ENCODE data around the gene ICAM3.

GRCh38 chr19:10332965-10333757 lies 6.3 kb downstream of the ICAM3 start, which contains the start of gene RAVER1:
- TF ChIP-seq CTCF (conservative IDR thresholded peaks at IDR 0.05; ENCODE audit: low read depth, low read length) (no peak), RCOR1 (IDR thresholded peaks at IDR 0.05; ENCODE audit: insufficient replicate concordance, low read length) (no peak), SMC3 (IDR thresholded peaks at IDR 0.05; ENCODE audit: low read depth, low read length) (no peak), POLR2A (IDR thresholded peaks at IDR 0.05; ENCODE audit: low read depth, low read length) (peak; percentile 96), MAFK (IDR thresholded peaks at IDR 0.05; ENCODE audit: low read depth, low read length) (no peak), MXI1 (IDR thresholded peaks at IDR 0.05; ENCODE audit: borderline replicate concordance, low read depth, low read length) (0 out of 2 replicates have a peak, but pooled peaks have one; percentile 23), RAD21 (IDR thresholded peaks at IDR 0.05; ENCODE audit: low read length) (no peak), MAZ (IDR thresholded peaks at IDR 0.05; ENCODE audit: borderline replicate concordance, low read depth, low read length) (peak; percentile 76; the same call in 1 of the 2 replicates), RFX5 (IDR thresholded peaks at IDR 0.05; ENCODE audit: low read depth, low read length) (no peak), CHD1 (IDR thresholded peaks at IDR 0.05; ENCODE audit: low read depth, low read length) (peak; percentile 99; the same call in 1 of the 2 replicates)
- TF ChIP-seq, protein P1, sequence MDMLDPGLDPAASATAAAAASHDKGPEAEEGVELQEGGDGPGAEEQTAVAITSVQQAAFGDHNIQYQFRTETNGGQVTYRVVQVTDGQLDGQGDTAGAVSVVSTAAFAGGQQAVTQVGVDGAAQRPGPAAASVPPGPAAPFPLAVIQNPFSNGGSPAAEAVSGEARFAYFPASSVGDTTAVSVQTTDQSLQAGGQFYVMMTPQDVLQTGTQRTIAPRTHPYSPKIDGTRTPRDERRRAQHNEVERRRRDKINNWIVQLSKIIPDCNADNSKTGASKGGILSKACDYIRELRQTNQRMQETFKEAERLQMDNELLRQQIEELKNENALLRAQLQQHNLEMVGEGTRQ (IDR thresholded peaks at IDR 0.05; ENCODE audit: low read depth, low read length), result no peak
